Suprapubic skin (tissue), 4 donors: ENCODE measurements around the gene FRMD4A. TPM values are rescaled to one million over a fixed set of nuclear protein-coding genes. Genes with fewer than 3 reads are reported as not detected.

Experiments
- DNase-seq, 2 donors: peaks; one replicate each; pipeline ENCODE4 v3.0.0-alpha.2; 2019; ENCODE audit warnings: low spot score in 2 of 2
- H3K27ac ChIP-seq: fragments of 200-600 bp; sonication (generic); one replicate; pipeline ENCODE4 v1.5.1; 2019
- H3K27me3 ChIP-seq: fragments of 200-600 bp; sonication (generic); one replicate; pipeline ENCODE4 v1.5.1; 2019
- H3K36me3 ChIP-seq: fragments of 200-600 bp; sonication (generic); one replicate; pipeline ENCODE4 v1.5.1; 2019
- H3K4me1 ChIP-seq: fragments of 200-600 bp; sonication (generic); one replicate; pipeline ENCODE4 v1.5.1; 2019
- H3K4me3 ChIP-seq: fragments of 200-600 bp; sonication (generic); one replicate; pipeline ENCODE4 v1.5.1; 2019; ENCODE audit warnings: mild to moderate bottlenecking
- H3K9me3 ChIP-seq: fragments of 200-600 bp; sonication (generic); one replicate; pipeline ENCODE4 v1.5.1; 2019
- CTCF ChIP-seq, 2 donors: fragments of 200-600 bp in 1 of 2; fragments of 450-650 bp in 1 of 2; sonication (generic) in 1 of 2; IDR thresholded peaks; one replicate each; pipeline ENCODE4 v1.5.1; 2016 to 2019; ENCODE audit warnings: antibody characterized with exemption in 2 of 2, mild to moderate bottlenecking in 1 of 2, moderate library complexity in 1 of 2
- EP300 ChIP-seq: sonication (generic); formaldehyde crosslinking; IDR thresholded peaks from one replicate; pipeline ENCODE4 v1.6.1; 2017; ENCODE audit warnings: antibody characterized with exemption
- POLR2A ChIP-seq, 2 donors: fragments of 450-650 bp; IDR thresholded peaks; one replicate each; pipeline ENCODE4 v1.6.1; 2017; ENCODE audit warnings: antibody characterized with exemption in 2 of 2, mild to moderate bottlenecking in 2 of 2, moderate library complexity in 2 of 2
- POLR2AphosphoS5 ChIP-seq, 3 donors: sonication (generic); formaldehyde crosslinking; IDR thresholded peaks; one replicate each; pipeline ENCODE4 v1.6.1; 2017; ENCODE audit warnings: antibody characterized with exemption in 3 of 3
- WGBS: methylation state at CpG from one replicate; pipeline ENCODE4 v1.1.5; 2018; 5-methylcytosine and 5-hydroxymethylcytosine counted together
- total RNA-seq, 4 donors: library from RNA; depleted of rRNA; stranded (reverse); fragments of >200 nt; gene quantifications; one replicate each; pipeline ENCODE4 v1.1.0, GENCODE V29; 2016

The FRMD4A gene
- total RNA-seq, 4 donors from 2014 or later: 27.4 to 86.3 (median 58.0) TPM

GRCh38 chr10:13695588-13695987 lies 635.1 kb downstream of the FRMD4A start:
- Histone ChIP-seq H3K9me3 (no peaks in the 10 kb centered on the region), H3K4me1 (peaks cover 6% of the 10 kb centered on the region), H3K27me3 (no peaks in the 10 kb centered on the region), H3K27ac (no peak overlapping the region), H3K36me3 (peaks cover 67% of the 10 kb centered on the region), H3K4me3 (no peak overlapping the region)
- WGBS: 81% methylated on average over 11 of the region's 13 CpGs
- DNase-seq: no peak
- no peak for TF ChIP-seq EP300
- TF ChIP-seq CTCF (IDR thresholded peaks at IDR 0.05): no peak
- TF ChIP-seq POLR2A (IDR thresholded peaks at IDR 0.05): no peak
- TF ChIP-seq POLR2AphosphoS5 (IDR thresholded peaks at IDR 0.05): no peak

GRCh38 chr10:13693783-13694700 lies 636.7 kb downstream of the FRMD4A start:
- Histone ChIP-seq H3K27ac (no peak overlapping the region), H3K36me3 (peaks cover 59% of the 10 kb centered on the region), H3K27me3 (no peaks in the 10 kb centered on the region), H3K4me3 (no peak overlapping the region), H3K9me3 (no peaks in the 10 kb centered on the region), H3K4me1 (peaks cover 14% of the 10 kb centered on the region)
- TF ChIP-seq POLR2A (IDR thresholded peaks at IDR 0.05) (no peak), EP300 (no peak)
- no peak for DNase-seq
- WGBS: 93% methylated on average over 15 of the region's 21 CpGs

- peaks cover 31% of the 10 kb centered on the region for H3K36me3 ChIP-seq
- H3K4me3 ChIP-seq: no peak overlapping the region
- WGBS: 58% methylated on average over 9 of the region's 10 CpGs
- no peaks in the 10 kb centered on the region for H3K9me3 ChIP-seq
- H3K4me1 ChIP-seq: peaks cover 32% of the 10 kb centered on the region
- TF ChIP-seq POLR2AphosphoS5 (IDR thresholded peaks at IDR 0.05): no peak
- TF ChIP-seq CTCF (IDR thresholded peaks at IDR 0.05): no peak
- TF ChIP-seq POLR2A (IDR thresholded peaks at IDR 0.05): no peak
- TF ChIP-seq EP300: no peak
- peak overlapping the region; percentile 47 for H3K27ac ChIP-seq
- no peak for DNase-seq
- H3K27me3 ChIP-seq: no peaks in the 10 kb centered on the region
Observed at GRCh38 chr10:13690281-13690825, 640.4 kb downstream of the FRMD4A start.

GRCh38 chr10:13686331-13686752 lies 644.4 kb downstream of the FRMD4A start:
- Histone ChIP-seq H3K4me1 (peaks cover 47% of the 10 kb centered on the region), H3K27ac (peak overlapping the region; percentile 59), H3K27me3 (no peaks in the 10 kb centered on the region), H3K9me3 (no peaks in the 10 kb centered on the region), H3K36me3 (peaks cover 10% of the 10 kb centered on the region), H3K4me3 (no peak overlapping the region)
- WGBS: 59% methylated on average over 5 of the region's 5 CpGs
- TF ChIP-seq POLR2AphosphoS5 (IDR thresholded peaks at IDR 0.05) (no peak), EP300 (no peak), POLR2A (IDR thresholded peaks at IDR 0.05) (no peak), CTCF (IDR thresholded peaks at IDR 0.05) (no peak)
- DNase-seq: no peak

GRCh38 chr10:13685885-13686284 lies 644.8 kb downstream of the FRMD4A start:
- H3K4me1 ChIP-seq: peaks cover 44% of the 10 kb centered on the region
- no peak overlapping the region for H3K4me3 ChIP-seq
- no peaks in the 10 kb centered on the region for H3K9me3 ChIP-seq
- 53% methylated on average over 5 of the region's 5 CpGs for WGBS
- H3K36me3 ChIP-seq: peaks cover 10% of the 10 kb centered on the region
- DNase-seq: no peak
- peak overlapping the region; percentile 59 for H3K27ac ChIP-seq
- H3K27me3 ChIP-seq: no peaks in the 10 kb centered on the region
- no peak for TF ChIP-seq POLR2A (IDR thresholded peaks at IDR 0.05)
- no peak for TF ChIP-seq POLR2AphosphoS5 (IDR thresholded peaks at IDR 0.05)
- TF ChIP-seq EP300: no peak
- TF ChIP-seq CTCF (IDR thresholded peaks at IDR 0.05): no peak
